Measurements from ENCODE around the gene TGIF1. TPM values are rescaled to one million over a fixed set of nuclear protein-coding genes. Genes with fewer than 3 reads are reported as not detected.

TGIF1 gene
- total RNA-seq, result 131 and 140 TPM in 2 replicates
- total RNA-seq (2013), result 27.2 TPM
- polyA plus RNA-seq, result 30.4 and 33.3 TPM in 2 replicates
- 27.1 and 39.0 TPM in 2 replicates for polyA minus RNA-seq

- POLR2A ChIA-PET, result interaction anchor here (0.7 to 4.2 kb wide), 8 partner anchors 44 to 242 kb away, joined by 3 to 73 read pairs (median 6); no protein-coding TSS in a partner anchor
- peaks cover 35% of the 10 kb centered on the region for H3K4me1 Mint-ChIP-seq
- H3K27me3 Mint-ChIP-seq, result no peaks in the 10 kb centered on the region
- H3K4me2 ChIP-seq (replicated peaks; ENCODE audit: low read depth, low read length, poor library complexity, severe bottlenecking), result peak within 1 kb of the TSS; percentile 98
- H3K9me3 ChIP-seq (ENCODE audit: control extremely low read depth in 1 of 3, control insufficient read depth in 2 of 3, insufficient read depth in 1 of 3, low read length in 2 of 3), result peaks cover 0 to 5% (median 0%) of the 10 kb centered on the region in 3 donors
- peak within 1 kb of the TSS; percentile 96 for H3K27ac Mint-ChIP-seq
- ATAC-seq (ENCODE audit: low read depth) (peak; percentile 7), DNase-seq (peak; percentile 84)
- H3K9ac ChIP-seq (ENCODE audit: low read length), result peak within 1 kb of the TSS; percentile 99
- TF ChIP-seq CTCF (IDR thresholded peaks at IDR 0.05) (no peak), EZH2 (IDR thresholded peaks at IDR 0.05; ENCODE audit: borderline replicate concordance, insufficient read depth, low read depth, low read length, poor library complexity, severe bottlenecking) (no peak)
- peak within 1 kb of the TSS; percentile 99 to 100 for H3K27ac ChIP-seq (ENCODE audit: low read length in 2 of 2)
- H3K4me3 ChIP-seq (ENCODE audit: control extremely low read depth in 1 of 5, extremely low read depth in 1 of 5, insufficient read depth in 1 of 5, low read depth in 2 of 5, low read length in 4 of 5), result peak within 1 kb of the TSS; percentile 85 to 98 (median 92)
- no peaks in the 10 kb centered on the region for H3K36me3 ChIP-seq (replicated peaks in 1 of 2; ENCODE audit: control extremely low read depth in 1 of 2, control insufficient read depth in 1 of 2, extremely low read depth in 1 of 2, insufficient read depth in 2 of 2, low read length in 1 of 2)
- no peaks in the 10 kb centered on the region for H3K9me3 Mint-ChIP-seq (ENCODE audit: insufficient read depth)
- no peaks in the 10 kb centered on the region for H4K20me1 ChIP-seq (ENCODE audit: control insufficient read depth, insufficient read depth, low read length, poor library complexity, severe bottlenecking)
- H2AFZ ChIP-seq (ENCODE audit: insufficient read depth, low read depth, low read length, poor library complexity, severe bottlenecking), result peak within 1 kb of the TSS; percentile 79
- H3K4me3 Mint-ChIP-seq, result peak within 1 kb of the TSS; percentile 99
- WGBS (ENCODE audit: insufficient coverage), result under 1% methylated on average over 49 of the region's 71 CpGs
- H3K4me1 ChIP-seq (ENCODE audit: control insufficient read depth in 2 of 2, insufficient read depth in 2 of 2, low read length in 2 of 2), result peaks cover 17 to 51% of the 10 kb centered on the region in 2 donors
- no peaks in the 10 kb centered on the region for H3K27me3 ChIP-seq (replicated peaks in 1 of 4; ENCODE audit: control extremely low read depth in 1 of 4, control insufficient read depth in 3 of 4, insufficient read depth in 4 of 4, low read length in 3 of 4)
- intact Hi-C loops (cut with micrococcal nuclease), result loop anchor here (5.0 kb wide), 4 partner anchors 42 to 433 kb away; partner anchors contain the start of gene MYL12B
- H3K79me2 ChIP-seq (ENCODE audit: control insufficient read depth, insufficient read depth, low read length), result peaks cover 17% of the 10 kb centered on the region
- CTCF ChIA-PET, result interaction anchor here (0.7 to 5.4 kb wide), 10 partner anchors 8 to 188 kb away, joined by 3 to 92 read pairs (median 6); partner anchors contain the start of gene MYL12B
Observed at GRCh38 chr18:3450012-3450798, at the start of gene TGIF1. Gene TGIF1, plus strand, starts transcription at chr18:3450172. Its CDS starts 318 bp downstream, at chr18:3450490.
